SW 1271 (cell line): ENCODE measurements around the gene FBXO15.
A peak's percentile ranks its signal among the peaks of the same experiment; 100 is the strongest.

Source experiments
- DNase-seq, 2 experiments: peaks; one replicate each; lab custom pipeline; 2025; lab: John Stamatoyannopoulos, UW

FBXO15 gene

DNA sequence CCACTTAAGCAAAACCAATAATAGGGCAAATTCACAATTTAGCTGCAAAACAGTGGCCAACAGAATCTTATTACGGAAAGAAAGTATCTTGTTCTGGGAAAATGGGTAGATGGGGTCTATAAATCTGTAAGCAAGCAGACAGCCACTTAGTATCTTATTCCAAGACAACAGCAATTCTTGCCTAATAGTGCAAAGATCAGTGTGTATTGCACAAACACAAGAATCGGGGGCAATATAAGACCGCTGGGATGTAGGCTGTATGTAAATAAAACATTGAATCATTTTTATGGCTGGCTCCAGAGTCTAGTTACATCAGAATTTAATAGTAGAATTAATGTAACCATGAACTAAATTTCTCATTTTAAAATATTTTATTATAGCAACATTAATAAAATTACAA lies 85.6 kb downstream of the FBXO15 start:
- no peak for DNase-seq

DNA sequence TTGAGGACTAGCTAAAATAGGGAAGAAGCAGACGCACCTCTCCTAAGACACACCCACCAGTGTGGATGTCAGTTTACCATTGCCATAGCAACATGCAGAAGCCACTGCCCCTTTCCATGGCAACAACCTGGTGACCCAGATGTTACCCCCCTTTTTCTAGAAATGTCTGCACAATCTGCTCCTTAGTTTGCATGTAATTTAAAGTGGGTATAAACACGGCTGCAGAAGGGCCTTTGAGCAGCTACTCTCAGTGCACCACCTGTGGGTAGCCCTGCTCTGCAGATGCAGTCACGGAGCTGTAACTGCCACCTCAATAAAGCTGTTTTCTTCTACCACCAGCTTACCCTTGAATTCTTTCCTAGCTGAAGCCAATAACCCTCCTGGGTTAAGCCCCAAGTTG lies 87.1 kb downstream of the FBXO15 start:
- no peak for DNase-seq

DNA sequence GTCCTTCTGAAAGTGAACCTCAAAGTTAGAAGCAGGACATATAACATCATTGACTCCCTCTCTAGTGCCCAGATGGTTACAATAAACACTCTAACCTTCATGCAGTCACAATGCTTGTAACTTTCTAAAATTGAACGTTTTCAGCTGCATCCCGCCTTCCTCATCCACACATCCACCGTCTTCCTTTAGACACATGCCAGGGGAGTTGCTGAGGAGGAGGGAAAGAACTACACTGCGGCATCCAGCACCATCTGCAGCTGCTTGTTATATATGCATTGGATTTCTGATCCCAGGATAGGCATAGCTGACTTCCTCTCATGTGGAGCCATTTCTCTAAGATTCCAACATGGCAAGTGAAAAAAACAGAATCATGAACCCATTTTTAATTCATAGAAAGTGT lies 96.8 kb downstream of the FBXO15 start:
- no peak for DNase-seq

DNA sequence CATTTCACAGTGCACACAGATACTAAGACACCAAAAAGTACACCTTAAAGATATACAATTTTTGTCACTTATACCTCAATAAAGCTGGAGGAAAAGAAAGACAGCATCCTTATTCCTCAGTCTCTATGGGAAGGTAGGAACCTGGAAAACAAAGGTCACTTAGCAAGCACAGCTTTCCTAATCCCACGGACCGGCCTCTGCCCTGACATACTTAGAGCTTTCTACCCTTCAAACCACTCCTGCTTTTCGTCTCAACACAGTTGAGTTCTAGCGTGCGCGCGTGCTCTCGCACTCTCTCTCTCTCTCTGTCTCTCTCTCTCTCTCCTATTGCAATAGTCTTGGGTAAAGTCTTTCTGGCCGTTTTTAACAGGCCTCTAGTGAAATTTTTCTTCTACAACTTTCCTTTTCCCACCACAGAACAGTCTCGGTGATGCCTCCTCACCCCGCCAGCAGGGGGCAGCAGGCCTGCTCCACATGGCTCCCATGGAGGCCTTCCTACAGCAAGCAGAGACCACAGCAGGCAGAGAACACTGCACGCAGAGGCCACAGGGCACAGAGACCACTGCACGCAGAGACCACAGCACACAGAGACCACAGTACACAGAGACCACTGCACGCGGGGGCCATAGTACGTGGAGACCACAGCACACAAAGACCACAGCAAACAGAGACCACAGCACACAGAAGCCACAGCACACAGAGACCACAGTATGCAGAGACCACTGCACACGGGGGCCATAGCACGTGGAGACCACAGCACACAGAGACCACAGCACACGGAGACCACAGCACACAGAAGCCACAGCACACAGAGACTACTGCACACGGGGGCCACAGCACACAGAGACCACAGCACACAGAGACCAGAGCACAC lies 106.9 kb downstream of the FBXO15 start:
- peak in 1 of 2 experiments; percentile 4 for DNase-seq

DNA sequence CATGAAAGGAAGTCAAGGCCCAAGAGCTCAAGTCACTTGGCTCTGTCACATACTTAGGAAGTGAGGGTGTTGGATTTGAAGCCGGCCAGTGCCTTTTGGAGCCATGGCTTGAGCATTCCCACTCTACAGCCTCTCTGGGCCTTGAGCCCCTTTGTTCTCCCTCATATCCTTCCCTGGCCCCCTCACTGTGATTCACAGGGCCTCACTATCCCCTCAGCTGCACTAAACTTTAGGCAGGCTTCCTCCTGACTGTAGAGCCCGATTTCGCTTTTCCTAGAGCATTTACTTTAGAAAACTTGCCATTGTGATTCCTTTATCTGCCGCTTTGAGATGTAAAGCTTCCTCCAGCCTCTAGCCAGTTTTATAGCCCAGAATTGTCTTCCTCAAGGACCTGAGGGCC lies 107.6 kb downstream of the FBXO15 start:
- no peak for DNase-seq

DNA sequence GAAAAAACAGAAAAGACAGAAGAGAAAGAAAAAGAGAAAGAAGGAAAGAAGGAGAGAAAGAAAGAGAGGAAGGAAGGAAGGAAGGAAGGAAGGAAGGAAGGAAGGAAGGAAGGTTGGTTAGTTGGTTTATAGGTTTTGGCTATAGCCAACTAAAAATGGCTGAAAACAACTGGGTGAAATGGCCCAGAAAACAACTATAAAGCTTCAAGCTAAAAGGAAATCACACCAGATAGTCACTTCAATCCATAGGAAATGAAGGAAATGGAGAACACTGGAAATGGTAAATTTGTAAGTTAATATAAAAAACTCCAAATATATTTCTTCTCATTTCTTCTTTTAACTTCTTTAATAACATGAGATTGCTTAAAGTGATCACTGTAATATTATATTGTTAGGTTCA lies 118.5 kb downstream of the FBXO15 start:
- no peak for DNase-seq
